ENCODE data around the gene SPATA20.

Gene SPATA20

DNA sequence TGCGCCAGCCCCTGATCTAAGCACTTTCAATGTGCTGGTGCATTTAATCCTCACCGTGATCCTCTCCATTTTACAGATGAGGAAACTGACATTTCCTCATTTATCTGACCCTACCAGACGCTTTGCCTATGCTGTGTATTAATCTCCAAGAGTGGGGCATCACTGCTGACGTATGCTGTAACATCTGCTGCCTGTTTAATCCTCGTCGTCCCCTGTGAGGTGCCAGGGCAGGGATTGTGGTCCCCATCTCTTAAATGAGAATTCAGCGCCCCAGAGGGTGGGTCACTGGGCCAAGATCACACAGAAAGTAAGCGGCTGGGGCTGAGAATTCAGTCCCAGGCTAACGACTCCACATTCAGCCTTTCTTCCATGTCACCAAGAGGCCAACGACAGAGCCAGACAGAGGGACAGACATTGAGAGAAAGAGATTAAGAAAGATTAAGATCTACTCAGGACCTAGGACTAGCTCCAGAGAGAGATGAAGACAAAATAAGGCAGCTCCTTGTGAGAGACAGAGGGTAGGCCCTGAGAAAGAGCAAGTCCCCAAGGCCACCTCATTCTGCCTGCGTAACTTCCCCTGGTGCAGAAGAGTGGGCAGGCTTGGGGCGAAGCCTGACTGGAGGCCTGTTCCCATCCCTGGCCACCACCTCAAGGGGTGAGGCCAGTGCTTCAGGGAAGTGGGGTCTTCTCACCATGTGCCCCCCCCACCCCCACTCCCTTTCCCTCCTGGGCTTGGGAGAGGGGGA lies 27.1 kb downstream of the SPATA20 start:
- in situ Hi-C loops (cut with MboI; ENCODE audit: low sequenced_read_pairs): no loop called here

DNA sequence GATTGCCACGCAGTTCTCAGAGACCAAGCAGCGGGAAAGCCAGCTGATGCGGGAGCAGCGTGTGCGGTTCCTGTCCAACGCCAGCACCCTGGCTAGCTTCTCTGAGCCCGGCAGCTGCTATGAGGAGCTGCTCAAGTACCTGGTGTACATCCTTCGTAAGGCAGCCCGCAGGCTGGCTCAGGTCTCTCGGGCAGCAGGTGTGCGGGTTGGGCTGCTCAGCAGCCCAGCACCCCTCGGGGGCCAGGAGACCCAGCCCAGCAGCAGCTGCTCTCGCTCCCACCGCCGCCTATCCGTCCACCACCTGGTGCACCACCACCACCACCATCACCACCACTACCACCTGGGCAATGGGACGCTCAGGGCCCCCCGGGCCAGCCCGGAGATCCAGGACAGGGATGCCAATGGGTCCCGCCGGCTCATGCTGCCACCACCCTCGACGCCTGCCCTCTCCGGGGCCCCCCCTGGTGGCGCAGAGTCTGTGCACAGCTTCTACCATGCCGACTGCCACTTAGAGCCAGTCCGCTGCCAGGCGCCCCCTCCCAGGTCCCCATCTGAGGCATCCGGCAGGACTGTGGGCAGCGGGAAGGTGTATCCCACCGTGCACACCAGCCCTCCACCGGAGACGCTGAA lies 28.7 kb downstream of the SPATA20 start:
- in situ Hi-C loops (cut with MboI; ENCODE audit: low sequenced_read_pairs): no loop called here

DNA sequence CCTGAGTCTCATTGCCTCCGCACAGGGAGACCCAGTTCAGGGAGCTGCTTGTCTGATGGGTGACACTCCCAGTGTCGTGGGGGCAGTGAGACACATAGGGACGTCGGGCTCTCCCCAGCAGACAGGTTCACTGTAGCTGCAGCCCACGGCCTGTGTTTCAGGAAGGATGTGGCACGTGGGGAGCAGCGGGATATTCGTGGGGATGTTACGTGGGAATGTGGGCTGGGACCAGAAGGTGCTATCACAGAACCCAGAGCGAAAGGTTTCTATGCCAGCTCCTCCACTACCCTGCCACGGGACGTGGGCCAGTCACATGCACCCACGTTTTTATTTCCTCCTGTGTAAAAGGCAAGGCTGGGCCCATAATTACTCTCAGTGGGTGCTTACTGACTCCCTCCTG lies 29.9 kb downstream of the SPATA20 start:
- in situ Hi-C loops (cut with MboI; ENCODE audit: low sequenced_read_pairs): no loop called here

DNA sequence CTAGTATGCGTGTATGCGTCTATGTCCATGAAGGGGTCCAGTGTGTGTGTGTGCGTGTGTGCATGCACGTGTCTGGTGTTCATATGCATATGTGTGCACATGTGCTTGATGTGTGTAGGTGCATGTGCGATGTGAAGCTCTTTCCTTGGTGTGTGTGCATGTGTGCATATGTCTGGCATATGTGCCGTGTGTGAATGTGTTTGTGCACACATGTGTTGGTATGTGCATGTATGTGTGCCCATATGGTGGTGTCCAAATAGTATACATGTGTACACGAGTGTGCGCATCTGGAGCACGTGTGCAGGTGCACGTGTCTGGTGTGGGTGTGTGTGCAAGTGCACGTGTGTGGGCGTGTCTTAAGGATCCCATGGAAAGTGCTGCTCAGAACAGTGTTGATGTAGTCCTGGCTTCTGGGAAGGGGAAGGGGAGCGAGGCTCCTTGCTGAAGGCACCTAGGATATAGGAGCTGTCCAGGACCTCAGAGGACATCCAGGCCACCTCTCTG lies 30.5 kb downstream of the SPATA20 start:
- in situ Hi-C loops (cut with MboI; ENCODE audit: low sequenced_read_pairs): no loop called here

DNA sequence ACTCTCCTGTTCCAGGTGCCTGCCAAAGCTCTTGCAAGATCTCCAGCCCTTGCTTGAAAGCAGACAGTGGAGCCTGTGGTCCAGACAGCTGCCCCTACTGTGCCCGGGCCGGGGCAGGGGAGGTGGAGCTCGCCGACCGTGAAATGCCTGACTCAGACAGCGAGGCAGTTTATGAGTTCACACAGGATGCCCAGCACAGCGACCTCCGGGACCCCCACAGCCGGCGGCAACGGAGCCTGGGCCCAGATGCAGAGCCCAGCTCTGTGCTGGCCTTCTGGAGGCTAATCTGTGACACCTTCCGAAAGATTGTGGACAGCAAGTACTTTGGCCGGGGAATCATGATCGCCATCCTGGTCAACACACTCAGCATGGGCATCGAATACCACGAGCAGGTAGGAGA lies 31.2 kb downstream of the SPATA20 start:
- in situ Hi-C loops (cut with MboI; ENCODE audit: low sequenced_read_pairs): no loop called here

DNA sequence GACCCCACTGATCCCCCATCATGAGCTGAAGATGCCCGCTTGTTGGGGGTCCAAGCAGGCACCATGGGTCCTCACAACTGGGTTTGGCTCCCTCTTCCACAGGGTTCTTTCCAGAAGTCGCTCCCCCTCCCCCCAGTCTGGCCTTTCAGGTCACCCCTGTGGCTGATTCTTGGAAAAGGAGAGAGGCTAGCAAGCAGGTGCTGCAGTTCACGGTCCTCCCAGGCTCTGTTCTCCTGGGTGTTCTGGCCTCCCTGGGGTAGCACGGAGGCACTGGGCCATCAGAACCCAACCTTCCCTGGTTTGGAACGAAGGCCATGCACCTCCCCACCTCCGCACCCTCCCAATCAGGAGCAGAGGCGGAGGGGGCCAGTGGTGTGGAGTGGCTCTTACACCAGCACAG lies 32.4 kb downstream of the SPATA20 start:
- in situ Hi-C loops (cut with MboI; ENCODE audit: low sequenced_read_pairs): no loop called here

DNA sequence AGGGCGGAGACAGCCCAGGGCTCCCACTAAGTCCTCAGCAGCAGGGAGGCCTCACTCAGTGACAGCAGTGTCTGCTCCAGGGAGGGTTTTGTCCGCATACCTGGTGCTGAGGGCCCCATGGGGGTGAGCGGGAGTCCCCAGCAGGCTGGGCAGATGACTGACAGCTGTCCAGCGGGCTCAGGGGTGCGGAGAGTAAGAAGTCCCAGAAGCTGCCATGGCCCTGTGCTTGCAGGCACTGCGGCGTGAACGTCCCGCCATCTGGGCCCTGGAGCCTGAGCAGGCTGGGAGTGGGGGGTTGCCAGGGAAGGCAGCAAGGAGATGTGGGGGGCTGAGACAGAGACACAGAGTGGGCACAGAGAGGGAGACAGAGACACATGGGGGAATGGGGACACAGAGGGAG lies 33.7 kb downstream of the SPATA20 start:
- in situ Hi-C loops (cut with MboI; ENCODE audit: low sequenced_read_pairs): no loop called here

DNA sequence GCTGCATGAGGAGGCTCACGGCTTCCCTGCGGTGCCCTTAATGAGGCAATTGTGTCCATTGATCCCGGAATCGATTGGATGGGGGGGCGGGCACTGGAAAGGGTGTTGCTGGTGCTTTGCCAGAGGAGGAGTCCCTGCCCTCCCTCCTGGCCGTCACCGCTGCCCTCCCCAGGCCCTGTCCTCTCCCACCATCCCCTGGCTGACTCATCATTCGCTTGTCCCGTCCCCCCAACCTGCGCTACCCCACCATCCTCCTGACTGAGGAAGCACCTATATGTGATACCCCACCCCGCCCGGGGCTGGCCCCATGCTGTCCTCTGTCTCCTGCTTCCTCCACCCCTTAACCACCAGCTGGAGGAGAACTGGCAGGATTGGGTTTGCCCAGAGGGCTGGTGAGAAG lies 34.3 kb downstream of the SPATA20 start:
- in situ Hi-C loops (cut with MboI; ENCODE audit: low sequenced_read_pairs): no loop called here

DNA sequence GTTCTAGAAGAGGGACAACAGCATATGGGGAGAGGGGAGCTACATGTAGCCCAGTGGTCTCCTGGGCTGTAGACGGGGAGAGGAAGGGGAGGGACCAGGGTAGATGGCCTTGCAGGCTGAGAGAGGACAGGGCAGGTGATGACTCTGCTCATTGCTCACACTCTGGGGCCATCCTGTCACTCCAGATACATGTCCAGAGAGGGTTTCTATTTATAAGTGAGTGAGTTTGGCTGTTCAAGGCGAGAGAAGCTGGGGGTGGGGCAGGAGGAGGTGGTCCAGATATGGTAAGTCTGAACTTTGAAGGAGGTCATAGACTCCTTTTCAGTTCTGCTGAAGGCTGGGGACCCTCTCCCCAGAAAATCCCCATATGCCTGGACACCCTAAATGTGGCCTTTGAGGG lies 35.8 kb downstream of the SPATA20 start:
- in situ Hi-C loops (cut with MboI; ENCODE audit: low sequenced_read_pairs): no loop called here

DNA sequence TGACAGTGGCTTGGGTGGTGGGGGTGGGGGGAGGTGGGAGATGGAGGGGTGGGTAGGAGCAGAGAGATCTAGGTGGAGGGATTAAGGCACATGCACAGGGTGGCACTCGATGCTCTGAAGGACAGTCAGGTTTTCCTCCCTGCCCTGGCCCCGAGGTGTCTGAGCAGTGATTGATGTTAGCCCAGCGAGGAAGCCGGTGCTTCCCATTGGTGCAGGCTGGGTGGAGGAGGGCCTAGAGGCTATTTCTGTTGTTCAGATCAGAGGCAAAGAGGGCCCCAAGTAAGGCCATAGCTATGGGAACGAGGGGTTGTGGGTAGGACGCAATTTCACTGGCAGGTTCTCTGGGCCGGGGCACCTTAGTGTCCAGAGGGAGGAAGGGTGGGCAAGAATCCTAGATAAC lies 36.7 kb downstream of the SPATA20 start:
- in situ Hi-C loops (cut with MboI; ENCODE audit: low sequenced_read_pairs): no loop called here

DNA sequence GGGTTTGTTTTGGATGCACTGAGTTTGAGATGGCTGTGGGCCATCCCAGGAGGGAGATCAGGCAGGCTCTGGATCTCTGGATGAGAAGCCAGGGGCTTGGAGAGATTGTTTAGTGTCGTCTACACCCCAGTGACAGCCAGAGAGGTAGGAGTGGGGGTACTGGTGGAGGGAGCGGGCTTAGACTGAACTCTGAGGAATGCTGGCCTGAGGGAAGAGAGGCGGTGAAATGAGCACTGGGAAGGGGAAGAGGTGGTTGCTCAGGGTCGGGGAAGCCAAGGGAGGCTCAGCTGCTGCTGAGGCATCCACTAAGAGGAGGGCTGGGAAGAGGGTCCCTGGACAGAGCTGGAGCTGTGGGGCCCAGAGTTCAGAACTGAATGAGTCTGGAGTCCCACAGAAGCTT lies 37.1 kb downstream of the SPATA20 start:
- in situ Hi-C loops (cut with MboI; ENCODE audit: low sequenced_read_pairs): no loop called here

DNA sequence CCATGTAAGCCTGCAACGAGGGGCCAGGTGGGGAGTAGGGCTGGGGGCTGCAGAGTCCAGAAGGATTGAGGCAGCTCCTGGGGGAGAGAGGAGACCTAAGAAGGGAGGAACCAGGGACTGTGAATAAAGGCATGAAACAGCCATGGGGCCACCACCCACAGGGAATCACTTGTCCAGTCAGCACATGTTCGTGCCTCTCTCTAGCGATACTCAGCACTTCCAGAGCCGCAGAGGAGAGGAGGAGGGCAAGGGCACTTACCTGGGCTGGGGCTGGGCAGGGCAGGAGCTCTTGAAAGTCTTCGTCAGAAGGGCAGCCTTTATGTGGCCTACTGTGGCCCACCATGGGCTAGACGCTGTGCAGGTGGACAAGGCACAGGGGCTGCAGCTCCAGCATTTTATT lies 37.8 kb downstream of the SPATA20 start:
- in situ Hi-C loops (cut with MboI; ENCODE audit: low sequenced_read_pairs): no loop called here

DNA sequence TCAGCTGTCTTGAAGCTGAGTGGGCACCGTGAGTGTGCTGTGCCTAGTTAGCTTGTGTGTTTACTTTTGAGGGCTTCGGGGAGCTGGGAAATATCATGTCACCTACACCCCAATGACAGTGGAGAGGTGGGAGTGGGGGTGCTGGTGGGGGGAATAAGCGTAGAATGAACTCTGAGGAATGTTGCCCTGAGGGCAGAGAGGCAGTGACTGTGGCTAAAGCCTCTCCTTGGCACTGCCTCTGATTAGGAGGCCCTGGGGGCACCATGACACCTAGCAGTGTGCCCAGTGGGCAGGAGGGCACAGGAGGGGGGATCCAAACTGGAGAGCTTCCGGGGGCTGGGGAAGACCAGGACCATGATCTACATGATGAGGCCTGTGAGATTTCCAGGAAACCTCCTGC lies 38.4 kb downstream of the SPATA20 start:
- in situ Hi-C loops (cut with MboI; ENCODE audit: low sequenced_read_pairs): no loop called here

DNA sequence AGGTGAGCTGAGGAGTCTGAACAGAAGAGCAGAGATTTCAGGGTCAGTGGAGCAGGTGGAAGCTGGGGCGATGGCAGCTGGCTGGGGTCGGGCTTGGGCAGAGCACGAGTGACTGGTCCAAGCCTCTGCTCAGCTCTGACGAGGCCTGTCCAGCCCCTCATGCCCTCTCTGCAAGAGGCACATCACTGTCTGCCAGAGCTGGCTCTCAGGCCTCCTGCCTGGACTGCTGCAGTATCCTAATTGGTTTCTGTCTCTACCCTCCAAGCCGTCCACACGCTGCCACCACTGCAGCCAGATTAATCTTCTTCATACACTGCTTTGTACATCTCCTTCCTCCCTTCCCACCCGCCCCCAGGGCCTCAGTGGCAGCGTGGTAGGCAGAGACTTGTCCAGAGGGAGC lies 38.9 kb downstream of the SPATA20 start:
- in situ Hi-C loops (cut with MboI; ENCODE audit: low sequenced_read_pairs): no loop called here

DNA sequence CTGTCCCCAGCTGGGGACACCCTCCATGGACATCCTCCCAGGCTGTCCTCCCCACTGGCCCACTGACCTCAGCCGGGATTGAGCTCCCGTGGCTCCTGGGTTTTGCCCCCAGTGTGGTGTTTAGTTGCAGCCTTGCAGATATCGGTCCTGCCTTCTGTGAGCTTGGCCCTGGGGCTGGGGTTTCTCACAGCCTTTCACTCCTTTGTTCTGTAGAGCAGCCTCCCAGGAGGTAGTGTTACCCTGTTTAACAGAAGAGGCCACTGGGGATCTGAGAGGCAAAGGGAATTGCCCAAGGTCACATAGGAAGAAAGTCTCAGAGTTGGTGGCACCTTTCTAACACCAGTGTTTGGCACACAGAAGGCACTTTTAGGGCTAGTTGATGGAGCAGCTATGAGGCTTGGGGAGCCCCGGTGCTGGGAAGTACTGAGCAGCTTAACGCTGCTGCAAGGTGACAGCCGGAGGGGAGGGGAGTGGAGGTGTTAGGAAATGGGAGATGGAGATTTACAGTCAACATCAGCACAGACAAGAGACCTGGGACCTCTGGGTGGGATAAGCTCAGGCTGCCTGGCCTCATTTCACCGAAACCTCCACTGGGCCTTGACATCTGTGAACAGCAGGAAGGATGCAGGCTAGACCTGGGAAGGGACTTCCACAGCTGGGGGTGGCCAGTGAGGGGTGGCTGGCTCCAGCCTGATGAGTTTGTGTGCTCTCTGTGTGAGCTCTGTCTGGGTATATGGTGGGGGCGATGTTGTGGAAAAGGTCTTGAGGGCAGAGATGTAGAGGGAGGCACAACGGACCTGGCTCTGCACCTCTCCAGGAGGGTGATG lies 39.7 kb downstream of the SPATA20 start:
- in situ Hi-C loops (cut with MboI; ENCODE audit: low sequenced_read_pairs): no loop called here

DNA sequence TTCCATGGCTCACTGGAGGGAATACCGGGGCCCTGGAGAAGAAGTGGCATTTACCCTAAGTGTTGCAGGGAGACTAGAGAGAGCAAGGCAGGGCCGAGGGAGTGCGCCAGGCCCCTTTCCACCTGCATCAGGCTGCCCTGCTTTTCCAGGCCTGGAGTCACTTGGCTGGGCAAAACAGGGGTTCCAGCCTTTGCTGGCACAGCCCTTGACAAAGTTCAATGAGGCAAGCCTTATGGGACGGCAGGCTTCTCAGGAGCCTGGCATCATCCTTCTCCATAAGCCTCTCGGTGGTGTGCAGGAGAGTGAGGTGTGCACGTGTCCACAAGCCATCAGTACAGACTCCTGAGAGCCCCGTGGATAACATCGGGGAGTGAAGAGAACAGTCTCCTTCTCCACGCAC lies 40.6 kb downstream of the SPATA20 start:
- in situ Hi-C loops (cut with MboI; ENCODE audit: low sequenced_read_pairs): no loop called here

DNA sequence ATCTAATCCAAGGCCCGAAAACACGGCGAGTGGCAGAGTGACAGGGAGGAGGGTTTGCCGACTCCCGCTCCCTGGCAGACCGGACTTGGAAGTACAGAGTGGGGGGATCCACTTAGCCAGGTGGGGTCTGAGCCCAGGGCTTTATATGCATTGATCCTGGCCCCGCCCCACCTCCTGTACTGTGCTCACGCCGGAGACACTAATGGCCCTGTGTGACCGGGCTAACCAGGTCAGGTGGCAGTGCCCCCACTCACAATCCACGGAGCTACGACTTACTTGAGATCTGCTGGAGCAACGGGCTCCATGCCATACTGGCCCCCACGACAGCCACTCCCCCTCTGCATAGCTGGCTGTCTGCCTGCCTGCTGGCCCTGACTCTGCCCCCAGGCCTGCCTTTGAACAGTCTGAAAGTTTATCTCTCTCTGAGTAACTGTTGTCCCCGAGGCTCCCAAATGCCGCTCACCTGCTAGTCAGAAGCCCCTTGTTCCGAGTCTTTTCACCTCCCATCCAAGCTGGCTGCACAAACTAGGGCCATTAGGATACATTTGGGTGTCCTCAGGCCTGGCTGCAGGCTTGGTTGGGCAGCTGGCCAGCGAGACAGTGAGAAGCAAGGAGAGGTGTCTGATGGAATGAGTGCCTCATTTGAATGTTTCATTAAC lies 41.5 kb downstream of the SPATA20 start:
- in situ Hi-C loops (cut with MboI; ENCODE audit: low sequenced_read_pairs): no loop called here

DNA sequence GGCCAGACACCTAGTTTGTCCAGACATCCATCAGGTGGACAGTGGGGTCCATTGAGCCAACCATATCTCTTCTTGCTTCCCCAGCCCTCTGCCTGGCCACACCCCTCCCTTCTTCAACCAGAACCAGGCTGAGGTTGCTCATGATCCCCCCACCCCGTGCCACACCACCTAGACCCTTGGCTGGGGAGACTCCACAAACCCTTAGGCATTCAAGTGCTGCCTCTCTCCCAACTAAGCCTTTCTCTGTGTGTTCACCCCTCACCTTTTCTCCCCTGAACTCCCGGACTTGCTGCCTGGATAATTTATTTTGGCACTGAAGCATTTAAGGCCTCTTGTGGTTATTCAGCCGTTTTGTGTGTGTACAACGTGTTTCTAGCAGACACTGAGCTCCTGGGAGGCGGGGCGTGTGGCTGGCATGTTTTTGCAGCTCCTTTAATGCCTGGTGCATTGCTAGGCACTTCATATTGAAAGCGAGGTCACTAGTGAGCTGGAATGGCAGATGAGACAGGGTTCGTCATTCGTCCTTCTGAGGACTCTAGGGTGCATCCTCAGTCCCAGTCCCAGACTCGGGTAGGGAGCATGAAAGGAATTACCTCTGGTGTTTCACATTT lies 42.2 kb downstream of the SPATA20 start:
- in situ Hi-C loops (cut with MboI; ENCODE audit: low sequenced_read_pairs): no loop called here

DNA sequence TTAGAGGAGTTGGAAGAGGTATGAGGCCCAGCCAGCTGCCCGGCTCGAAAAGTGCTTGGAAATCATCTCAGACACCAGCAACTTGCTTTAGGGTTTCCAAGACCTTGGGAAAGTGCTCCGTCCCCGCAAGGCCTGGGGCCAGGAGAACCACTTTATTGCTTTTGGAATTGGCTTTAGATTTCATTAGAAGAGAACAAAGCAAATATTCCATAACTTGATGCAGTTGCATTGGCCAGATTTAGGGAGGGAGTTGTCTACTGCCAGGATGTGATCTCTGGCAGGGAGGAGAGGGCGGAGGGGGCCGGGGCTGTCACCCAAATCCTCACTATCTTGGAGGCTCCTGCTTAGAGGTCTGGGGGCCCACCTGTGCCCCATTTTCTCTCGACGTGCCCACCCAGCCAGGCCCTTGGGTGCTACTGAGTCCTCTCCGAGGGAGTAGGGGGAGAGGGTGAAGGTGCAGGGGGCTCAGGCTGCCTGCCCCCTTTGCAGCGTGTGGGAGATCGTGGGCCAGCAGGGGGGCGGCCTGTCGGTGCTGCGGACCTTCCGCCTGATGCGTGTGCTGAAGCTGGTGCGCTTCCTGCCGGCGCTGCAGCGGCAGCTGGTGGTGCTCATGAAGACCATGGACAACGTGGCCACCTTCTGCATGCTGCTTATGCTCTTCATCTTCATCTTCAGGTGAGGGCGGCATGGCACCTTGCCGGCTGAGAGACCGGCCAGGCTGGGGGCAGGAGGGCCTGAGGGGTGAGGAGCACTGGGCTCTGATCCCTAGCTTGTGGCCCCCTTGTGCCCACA lies 44.2 kb downstream of the SPATA20 start:
- in situ Hi-C loops (cut with MboI; ENCODE audit: low sequenced_read_pairs): no loop called here

DNA sequence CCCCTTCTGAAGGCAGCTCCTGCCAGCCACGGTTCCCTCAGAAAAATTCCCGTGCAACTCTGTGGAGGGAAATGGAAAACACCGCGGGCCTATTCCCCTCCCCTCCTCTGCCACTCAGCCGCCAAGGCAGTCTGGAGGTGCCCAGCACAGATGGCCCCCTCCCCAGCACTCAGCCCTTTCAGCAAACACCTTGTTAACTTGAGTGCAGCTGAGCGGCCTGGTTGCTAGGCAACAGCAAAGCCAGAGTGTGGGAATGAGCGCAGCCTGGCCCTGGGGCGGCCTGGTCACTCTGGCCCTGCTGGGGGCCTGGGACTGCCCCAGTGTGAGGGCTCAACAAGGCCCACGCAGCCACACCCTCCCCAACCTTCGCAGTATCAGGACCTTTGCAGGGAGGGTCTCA lies 46.3 kb downstream of the SPATA20 start:
- in situ Hi-C loops (cut with MboI; ENCODE audit: low sequenced_read_pairs): no loop called here
